ENCODE results near the gene RAB34. TPM values are rescaled to one million over a fixed set of nuclear protein-coding genes. Genes with fewer than 3 reads are reported as not detected.
A peak's percentile ranks its signal among the peaks of the same experiment; 100 is the strongest.

RAB34 gene
- total and polyA plus RNA-seq, 9 of the 15 experiments (the other 6 are each of a cell fraction or from before 2014, with no cell fraction given) = 0.07 to 3.8 (median 0.46) TPM; not detected in 1

- TF ChIP-seq, protein P1, sequence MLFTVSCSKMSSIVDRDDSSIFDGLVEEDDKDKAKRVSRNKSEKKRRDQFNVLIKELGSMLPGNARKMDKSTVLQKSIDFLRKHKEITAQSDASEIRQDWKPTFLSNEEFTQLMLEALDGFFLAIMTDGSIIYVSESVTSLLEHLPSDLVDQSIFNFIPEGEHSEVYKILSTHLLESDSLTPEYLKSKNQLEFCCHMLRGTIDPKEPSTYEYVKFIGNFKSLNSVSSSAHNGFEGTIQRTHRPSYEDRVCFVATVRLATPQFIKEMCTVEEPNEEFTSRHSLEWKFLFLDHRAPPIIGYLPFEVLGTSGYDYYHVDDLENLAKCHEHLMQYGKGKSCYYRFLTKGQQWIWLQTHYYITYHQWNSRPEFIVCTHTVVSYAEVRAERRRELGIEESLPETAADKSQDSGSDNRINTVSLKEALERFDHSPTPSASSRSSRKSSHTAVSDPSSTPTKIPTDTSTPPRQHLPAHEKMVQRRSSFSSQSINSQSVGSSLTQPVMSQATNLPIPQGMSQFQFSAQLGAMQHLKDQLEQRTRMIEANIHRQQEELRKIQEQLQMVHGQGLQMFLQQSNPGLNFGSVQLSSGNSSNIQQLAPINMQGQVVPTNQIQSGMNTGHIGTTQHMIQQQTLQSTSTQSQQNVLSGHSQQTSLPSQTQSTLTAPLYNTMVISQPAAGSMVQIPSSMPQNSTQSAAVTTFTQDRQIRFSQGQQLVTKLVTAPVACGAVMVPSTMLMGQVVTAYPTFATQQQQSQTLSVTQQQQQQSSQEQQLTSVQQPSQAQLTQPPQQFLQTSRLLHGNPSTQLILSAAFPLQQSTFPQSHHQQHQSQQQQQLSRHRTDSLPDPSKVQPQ (CRISPR knock-in tag; IDR thresholded peaks at IDR 0.05; ENCODE audit: borderline replicate concordance) = no peak
- TF ChIP-seq ELF2 (CRISPR knock-in tag; IDR thresholded peaks at IDR 0.05) = peak; percentile 27; the same call in 1 of the 2 replicates
- TF ChIP-seq, protein P2, sequence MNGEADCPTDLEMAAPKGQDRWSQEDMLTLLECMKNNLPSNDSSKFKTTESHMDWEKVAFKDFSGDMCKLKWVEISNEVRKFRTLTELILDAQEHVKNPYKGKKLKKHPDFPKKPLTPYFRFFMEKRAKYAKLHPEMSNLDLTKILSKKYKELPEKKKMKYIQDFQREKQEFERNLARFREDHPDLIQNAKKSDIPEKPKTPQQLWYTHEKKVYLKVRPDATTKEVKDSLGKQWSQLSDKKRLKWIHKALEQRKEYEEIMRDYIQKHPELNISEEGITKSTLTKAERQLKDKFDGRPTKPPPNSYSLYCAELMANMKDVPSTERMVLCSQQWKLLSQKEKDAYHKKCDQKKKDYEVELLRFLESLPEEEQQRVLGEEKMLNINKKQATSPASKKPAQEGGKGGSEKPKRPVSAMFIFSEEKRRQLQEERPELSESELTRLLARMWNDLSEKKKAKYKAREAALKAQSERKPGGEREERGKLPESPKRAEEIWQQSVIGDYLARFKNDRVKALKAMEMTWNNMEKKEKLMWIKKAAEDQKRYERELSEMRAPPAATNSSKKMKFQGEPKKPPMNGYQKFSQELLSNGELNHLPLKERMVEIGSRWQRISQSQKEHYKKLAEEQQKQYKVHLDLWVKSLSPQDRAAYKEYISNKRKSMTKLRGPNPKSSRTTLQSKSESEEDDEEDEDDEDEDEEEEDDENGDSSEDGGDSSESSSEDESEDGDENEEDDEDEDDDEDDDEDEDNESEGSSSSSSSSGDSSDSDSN (IDR thresholded peaks at IDR 0.05; ENCODE audit: borderline replicate concordance in 1 of 2, low read depth in 2 of 2, low read length in 2 of 2) = 0 out of 4 replicates have a peak, but pooled peaks of 1 of the 2 experiments have one; percentile 14
- TF ChIP-seq RB1 (IDR thresholded peaks at IDR 0.05; ENCODE audit: low read depth) = peak; percentile 95
- no peak; the same call in 1 of the 2 replicates for TF ChIP-seq RFX1 (IDR thresholded peaks at IDR 0.05)
- peak; percentile 98 for TF ChIP-seq CTCFL (IDR thresholded peaks at IDR 0.05; ENCODE audit: borderline replicate concordance, insufficient read depth, low read depth, low read length, poor library complexity, severe bottlenecking)
- TF ChIP-seq, protein P3, sequence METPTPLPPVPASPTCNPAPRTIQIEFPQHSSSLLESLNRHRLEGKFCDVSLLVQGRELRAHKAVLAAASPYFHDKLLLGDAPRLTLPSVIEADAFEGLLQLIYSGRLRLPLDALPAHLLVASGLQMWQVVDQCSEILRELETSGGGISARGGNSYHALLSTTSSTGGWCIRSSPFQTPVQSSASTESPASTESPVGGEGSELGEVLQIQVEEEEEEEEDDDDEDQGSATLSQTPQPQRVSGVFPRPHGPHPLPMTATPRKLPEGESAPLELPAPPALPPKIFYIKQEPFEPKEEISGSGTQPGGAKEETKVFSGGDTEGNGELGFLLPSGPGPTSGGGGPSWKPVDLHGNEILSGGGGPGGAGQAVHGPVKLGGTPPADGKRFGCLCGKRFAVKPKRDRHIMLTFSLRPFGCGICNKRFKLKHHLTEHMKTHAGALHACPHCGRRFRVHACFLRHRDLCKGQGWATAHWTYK (CRISPR knock-in tag; IDR thresholded peaks at IDR 0.05) = peak; percentile 50
- TF ChIP-seq ZBTB11 (CRISPR knock-in tag; IDR thresholded peaks at IDR 0.05) = peak in 1 of 3 experiments; percentile 59; a peak in 1 of 6 replicates
- peak; percentile 91 for TF ChIP-seq RBFOX2 (IDR thresholded peaks at IDR 0.05; ENCODE audit: low read depth, low read length)
- peak; percentile 42; the same call in 1 of the 2 replicates for TF ChIP-seq PML (IDR thresholded peaks at IDR 0.05; ENCODE audit: low read length)
- TF ChIP-seq U2AF1 (optimal IDR thresholded peaks at IDR 0.05; ENCODE audit: low read depth, low read length) = peak; percentile 31
- TF ChIP-seq ZNF830 (CRISPR knock-in tag; IDR thresholded peaks at IDR 0.05) = no peak
Measured at GRCh38 chr17:28743243-28744103, 25.8 kb upstream of the RAB34 start, which contains the start of gene TRAF4 (continued).
